HG02981 (cell line): Measurements from ENCODE around the gene MPPED2.
"Not testable (repeated sequence)": the region's sequence is repeated elsewhere in the genome, so short reads cannot be mapped to it uniquely, and the experiment has no call there.

Source experiments
- ATAC-seq: cut with Tn5 transposase; IDR thresholded peaks from one replicate; pipeline ENCODE4 v1.9.1; 2021; ENCODE audit warnings: mild to moderate bottlenecking, moderate library complexity; ENCODE audit not compliant: unreplicated experiment

Gene MPPED2

DNA sequence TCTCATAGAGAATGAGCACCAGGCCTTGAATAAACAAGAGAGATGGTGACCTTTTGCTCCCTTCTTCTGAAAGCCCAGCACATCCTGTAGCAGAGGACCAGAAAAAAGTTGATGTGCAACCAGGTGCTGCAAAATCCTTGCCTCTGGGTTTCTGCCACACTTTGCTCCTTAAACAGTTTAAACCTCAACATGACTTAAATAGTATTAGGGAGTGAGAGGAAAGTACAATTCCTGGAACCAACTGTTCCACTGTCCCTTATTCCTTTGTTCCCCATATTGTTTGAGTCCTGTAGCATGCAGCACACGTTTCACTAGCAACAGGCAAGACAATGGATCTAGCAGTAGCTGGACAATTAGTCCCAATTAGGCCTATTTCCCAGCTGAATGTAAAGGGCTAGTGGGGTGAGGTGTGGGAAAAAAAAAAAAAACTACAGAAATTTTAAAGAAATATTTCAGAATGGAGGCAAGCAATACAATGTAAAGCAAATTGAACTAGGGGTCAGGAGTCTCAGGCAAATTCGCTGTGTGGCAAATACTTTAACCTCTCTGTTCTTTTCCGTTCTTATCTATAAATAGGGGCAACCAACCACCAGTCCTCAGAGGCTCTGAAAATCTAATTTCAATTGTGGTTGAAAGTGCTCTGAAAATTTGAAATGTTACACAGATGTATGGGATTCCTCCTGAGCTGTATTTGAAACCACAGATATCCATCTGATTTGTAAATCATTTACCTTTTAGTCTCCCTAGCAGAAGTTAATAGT, 6.6 kb downstream of the MPPED2 start:
- no peak for ATAC-seq

- ATAC-seq = no peak
Observed at GRCh38 chr11:30578406-30578805, 7.7 kb downstream of the MPPED2 start.

- no peak for ATAC-seq
Observed at GRCh38 chr11:30573951-30574350, 12.2 kb downstream of the MPPED2 start.

- ATAC-seq = no peak
Observed at GRCh38 chr11:30568931-30569330, 17.2 kb downstream of the MPPED2 start.

- no peak for ATAC-seq
Observed at GRCh38 chr11:30567644-30568043, 18.5 kb downstream of the MPPED2 start.

- no peak for ATAC-seq
Observed at GRCh38 chr11:30567120-30567519, 19.0 kb downstream of the MPPED2 start.

DNA sequence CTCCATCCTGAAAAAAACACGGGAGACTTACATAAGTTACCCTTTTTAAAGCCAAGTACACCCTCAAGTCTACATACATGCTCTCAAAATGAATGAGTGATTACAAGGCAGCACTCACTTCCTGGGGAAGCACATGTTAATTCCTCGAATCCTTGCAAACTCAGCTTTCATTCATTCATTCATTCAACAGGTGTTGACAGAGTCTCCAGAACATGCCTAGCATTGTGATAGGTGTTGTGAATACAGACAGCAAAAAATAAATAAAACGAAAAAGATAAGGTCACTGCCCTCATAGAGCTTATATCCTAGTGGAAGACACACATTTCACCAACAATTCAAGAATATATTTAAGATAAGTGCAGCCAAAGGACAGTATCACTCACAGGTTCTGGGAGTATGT, 19.7 kb downstream of the MPPED2 start:
- no peak for ATAC-seq

DNA sequence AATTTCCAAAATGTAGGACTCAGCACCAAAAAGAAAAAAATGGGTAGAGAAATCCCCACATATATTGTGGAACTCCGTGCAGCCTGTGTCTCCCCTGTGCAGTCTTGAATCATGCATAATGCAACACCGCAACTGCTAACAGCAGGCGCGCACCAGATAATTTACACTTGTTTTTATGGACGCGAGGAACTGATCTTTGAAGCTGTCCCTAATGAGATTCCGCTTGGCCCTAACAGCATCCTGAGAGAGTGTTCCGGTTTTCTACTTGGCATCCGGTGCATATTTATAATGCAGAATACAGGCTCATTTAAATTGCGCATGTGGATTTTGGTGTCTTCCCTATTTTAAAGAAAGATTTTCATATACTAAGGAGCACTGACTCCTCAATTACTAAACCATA, 21.1 kb downstream of the MPPED2 start:
- ATAC-seq = no peak

DNA sequence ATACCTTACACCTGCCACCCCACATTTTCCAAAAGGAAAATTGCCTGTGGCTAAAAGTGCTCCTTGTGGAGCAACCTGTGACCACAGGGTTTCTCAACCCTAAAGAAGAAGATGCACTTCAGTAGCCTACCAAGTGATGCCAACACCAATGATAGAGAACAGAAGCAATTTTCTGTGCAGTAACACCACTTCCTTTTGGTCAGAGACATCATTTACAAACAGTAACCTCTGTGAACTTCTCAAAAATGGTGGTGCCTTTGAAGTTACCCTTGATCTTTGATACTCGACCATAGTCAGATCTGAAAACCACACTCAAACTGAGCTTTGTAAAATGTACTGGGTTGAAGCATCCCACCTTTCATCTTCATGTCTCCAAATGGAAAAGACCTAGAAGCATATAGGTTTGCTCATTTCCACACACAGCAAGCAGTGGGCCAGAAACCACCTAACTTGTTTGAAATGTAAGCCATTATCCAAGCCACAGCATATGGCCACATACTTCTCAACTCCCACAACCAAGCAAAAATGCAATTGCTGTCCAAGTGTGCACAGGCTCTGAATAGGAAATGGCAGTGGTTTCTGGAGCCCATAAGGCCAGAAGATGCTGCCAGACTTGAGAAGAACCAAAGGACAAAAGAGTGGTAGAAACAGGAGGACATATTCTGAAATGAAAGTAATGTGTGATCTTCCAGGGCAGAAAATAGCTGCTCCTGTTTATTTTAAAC, 24.3 kb downstream of the MPPED2 start:
- ATAC-seq = no peak

GRCh38 chr11:30560206-30561106, 25.7 kb downstream of the MPPED2 start:
- no peak for ATAC-seq

DNA sequence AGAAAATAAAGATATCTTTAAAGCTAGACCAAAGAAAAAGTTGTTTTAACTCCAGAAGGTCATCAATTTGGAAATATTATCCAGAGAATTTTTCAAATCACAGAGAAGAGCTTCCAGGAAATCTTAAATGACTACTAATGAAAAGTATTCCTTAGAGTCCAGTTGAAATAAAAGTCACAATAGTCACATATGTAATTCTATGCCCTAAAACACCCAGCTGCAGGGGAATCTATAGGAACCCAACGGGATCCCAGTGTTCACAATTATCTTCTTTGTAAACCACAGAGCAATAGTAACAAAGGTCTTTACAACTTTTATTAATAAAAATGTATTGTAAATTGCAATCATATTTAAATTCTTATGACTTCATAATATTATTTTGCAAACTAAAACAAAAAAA, 27.1 kb downstream of the MPPED2 start:
- ATAC-seq = no peak

DNA sequence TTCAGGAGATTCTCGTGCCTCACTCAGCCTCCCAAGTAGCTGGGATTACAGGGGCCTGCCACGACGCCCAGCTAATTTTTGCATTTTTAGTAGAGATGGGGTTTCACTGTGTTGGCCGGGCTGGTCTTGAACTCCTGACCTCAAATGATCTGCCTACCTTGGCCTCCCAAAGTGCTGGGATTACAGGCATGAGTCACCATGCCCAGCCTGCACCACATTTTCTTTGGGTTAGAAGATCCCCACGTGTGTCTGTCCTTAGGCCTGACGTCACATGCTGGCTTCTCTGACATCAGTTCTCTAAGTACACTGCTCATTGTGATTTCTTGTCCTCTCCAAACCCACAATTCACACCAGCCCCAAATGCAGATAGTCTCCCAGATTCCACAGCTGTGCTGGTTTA, 31.6 kb downstream of the MPPED2 start:
- not testable (repeated sequence) for ATAC-seq

GRCh38 chr11:30553521-30554110, 32.5 kb downstream of the MPPED2 start:
- ATAC-seq = no peak

- no peak for ATAC-seq
Observed at GRCh38 chr11:30552839-30553238, 33.3 kb downstream of the MPPED2 start.

- ATAC-seq = no peak
Observed at GRCh38 chr11:30550022-30550542, 36.1 kb downstream of the MPPED2 start.

GRCh38 chr11:30549565-30549964, 36.6 kb downstream of the MPPED2 start:
- ATAC-seq = no peak

- no peak for ATAC-seq
Observed at GRCh38 chr11:30546334-30546733, 39.8 kb downstream of the MPPED2 start.

- ATAC-seq = no peak
Observed at GRCh38 chr11:30545507-30545906, 40.6 kb downstream of the MPPED2 start.

- no peak for ATAC-seq
Observed at GRCh38 chr11:30543066-30543465, 43.1 kb downstream of the MPPED2 start.

DNA sequence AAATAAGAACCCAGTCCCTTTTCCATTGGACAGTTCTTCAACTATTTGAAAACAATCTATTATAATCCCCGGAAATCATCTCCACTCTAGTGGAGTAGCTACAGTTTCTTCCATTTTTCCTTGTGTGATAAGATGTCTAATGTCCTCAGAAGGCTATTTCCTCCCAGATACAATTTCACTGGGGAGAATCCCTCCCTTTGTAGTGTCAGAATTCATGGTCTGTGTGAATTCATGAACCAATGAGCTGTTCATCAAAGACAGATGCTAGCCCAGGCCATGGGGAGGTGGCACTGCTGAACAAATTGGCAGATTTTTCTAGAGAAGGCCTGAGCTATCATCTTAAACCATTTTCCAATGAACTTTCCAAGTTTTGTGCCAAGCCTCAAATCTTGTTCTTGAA, 45.4 kb downstream of the MPPED2 start:
- ATAC-seq = no peak

GRCh38 chr11:30538251-30538650, 47.9 kb downstream of the MPPED2 start:
- ATAC-seq = no peak
